NCI-H2107 (cell line): ENCODE measurements around the gene OLFM3.

Experiments
- DNase-seq: peaks from one replicate; lab custom pipeline; 2025; lab: John Stamatoyannopoulos, UW

OLFM3 gene

DNA sequence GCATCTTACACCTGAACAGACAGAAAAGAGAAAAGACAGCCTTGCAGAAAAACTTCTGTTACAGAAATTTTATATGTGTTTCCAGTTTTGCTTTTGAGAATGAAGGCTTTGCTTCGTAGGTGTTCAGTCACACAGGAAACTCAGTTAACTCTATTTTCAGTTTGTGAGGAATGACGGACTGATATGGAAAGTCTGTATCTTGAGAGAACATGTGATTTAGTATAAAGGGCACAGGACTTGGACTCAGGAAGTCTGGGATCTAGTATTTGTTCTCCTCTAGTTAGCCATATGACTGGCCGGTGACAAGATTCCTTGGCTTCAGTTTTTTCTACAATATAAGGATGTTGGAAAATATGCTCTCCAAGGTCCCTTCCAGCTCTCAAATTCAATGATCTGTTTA is 149.1 kb downstream of the OLFM3 start:
- no peak for DNase-seq

- peak; percentile 32 for DNase-seq
These were observed 149.9 kb downstream of the OLFM3 start for GRCh38 chr1:101846820-101847219.

DNA sequence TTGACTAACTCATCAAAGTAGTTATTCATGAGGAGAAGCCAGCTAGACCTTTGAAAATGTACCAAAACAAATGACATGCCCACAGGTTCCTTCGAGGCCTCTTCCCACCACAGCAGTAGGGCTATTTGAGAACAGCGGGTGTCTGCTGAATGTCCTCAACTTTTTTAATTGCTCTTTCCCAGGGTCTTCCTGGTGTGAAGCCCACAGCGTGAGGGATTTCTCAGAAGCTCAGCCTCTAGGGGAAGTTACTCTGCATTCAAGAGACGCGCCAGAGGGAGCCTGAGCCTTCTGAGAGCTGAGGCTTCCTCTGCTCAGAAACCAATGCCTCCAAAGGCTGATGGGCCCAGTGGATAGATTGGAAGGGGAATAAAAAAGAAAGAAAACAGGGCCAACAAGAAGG is 153.6 kb downstream of the OLFM3 start:
- no peak for DNase-seq

DNA sequence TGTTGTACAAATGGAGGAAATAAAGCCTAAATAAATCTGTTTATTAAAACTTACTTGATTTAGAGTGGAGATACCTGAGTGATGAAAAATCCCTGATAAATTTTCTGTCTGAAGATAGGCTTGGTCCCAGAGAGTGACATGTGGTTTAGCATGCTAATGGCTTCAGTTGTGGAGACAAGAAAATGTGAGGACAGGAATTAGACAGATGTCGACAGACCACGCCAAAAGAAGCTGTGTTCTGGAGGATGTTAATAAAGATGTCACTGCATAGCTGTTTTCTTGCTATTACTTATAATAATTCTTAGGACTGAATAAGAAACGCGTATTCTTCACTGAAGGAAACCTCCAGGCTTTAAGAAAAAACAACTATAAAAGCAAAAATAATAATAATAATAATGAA is 154.9 kb downstream of the OLFM3 start:
- no peak for DNase-seq

DNA sequence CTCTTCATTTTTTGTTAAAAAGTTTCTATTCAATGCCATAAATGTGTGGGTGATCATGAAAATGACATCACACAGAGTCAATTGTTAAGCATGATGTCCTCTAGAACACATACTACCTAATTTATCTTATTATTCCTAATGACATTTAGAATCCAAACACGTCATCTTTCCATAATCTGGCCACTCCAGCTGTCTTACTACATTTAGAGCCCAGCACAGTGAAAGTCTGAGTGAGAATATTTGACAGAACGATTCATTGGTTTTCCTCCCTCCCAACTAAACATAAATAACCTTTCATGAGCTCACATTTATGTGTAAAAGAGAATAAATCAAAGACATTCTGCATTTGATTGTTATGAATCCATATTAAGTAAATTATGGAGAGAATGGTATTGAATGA is 160.7 kb downstream of the OLFM3 start:
- no peak for DNase-seq

- DNase-seq: no peak
These were observed 163.4 kb downstream of the OLFM3 start for GRCh38 chr1:101833312-101833711.

DNA sequence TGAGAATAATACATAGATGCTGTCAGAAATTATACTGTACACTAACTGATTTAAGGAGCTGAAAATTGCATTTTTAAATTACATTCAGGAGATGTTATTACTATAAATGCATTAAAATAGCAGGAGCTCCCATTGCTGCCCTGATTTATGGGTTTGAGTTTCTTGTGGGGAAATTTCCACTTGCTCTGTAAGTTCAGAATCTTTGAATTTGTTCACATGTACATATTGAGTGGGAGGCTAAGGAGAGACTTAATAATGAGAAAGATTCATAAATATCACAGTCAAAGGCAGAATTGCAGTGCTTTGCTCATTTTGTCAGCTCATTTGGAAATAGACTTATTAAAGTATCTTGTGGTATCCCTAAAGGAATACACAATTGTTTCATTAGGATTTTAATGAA is 170.3 kb downstream of the OLFM3 start:
- no peak for DNase-seq

- peak; percentile 36 for DNase-seq
These were observed 176.7 kb downstream of the OLFM3 start for GRCh38 chr1:101820071-101820470.

- DNase-seq: no peak
These were observed 180.5 kb downstream of the OLFM3 start for GRCh38 chr1:101816262-101816661.

GRCh38 chr1:101798417-101798816 is 198.3 kb downstream of the OLFM3 start:
- DNase-seq: no peak

DNA sequence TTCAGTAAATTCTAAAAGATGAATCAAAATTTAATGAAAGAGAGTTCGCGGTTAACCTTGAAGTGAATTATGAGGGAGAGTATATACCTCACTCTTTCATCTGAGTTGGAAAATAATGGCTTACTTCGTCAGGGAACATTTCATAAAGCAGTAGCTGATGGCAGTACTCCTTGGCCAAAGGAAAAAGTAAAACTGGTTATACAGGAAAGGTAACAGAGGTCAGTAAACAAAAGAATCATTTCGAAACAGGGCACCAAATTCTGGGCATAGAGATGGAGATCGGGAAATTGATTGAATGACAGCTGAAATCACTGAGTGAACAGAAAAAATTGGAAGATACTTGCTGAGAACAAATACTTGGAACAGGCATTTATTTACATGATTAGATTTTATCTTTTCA is 199.0 kb downstream of the OLFM3 start:
- no peak for DNase-seq

DNA sequence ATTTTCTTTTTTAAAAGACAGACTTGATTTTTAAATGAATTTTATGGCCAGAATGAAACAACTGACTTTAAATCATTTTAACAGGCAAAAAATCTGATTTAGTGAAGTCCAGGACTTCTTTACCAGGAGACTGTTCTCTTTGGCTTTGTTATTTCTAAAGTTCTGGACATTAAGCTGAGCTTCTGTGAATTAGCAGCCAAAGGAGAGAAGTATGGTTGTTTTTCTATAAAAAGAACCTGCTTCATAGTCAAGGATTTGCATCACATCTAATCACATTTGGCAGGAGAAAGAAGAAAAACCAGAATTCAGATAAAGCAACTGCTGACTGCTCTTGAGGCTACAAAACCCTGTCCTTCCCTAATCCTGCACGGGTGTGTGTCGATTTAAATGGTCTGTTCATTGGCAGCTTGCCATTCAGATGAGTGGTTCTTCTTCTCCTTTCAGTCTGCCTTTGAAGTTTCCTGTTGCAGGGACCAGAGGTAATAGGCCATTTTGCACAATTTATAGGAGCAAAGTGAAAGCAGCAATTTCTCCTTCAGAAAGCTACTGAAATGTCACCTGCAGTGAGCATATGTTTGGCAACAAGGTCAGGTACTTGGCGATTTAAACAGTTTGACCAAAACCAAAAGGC is 215.4 kb downstream of the OLFM3 start:
- DNase-seq: peak; percentile 75

- no peak for DNase-seq
These were observed 227.2 kb downstream of the OLFM3 start for GRCh38 chr1:101769520-101769919.

- DNase-seq: no peak
These were observed 238.7 kb downstream of the OLFM3 start for GRCh38 chr1:101757985-101758384.

DNA sequence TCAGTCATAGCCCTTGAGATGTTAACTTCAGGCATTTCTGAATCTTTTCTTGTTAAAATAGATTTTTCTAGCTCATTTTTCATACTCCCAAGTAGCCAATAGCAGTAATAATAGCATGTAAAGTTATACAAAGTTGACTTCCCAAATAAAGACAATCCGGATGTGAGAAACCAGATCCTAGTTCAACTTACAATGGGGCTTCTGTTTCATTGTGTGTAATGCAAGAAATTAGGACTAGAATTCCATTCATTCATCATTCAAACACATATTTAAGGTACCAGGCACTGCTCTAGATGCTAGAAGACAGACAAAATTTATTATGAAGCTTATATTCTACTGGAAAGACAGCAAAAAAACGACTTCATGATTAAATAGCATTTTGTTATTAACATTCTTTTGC is 240.3 kb downstream of the OLFM3 start:
- no peak for DNase-seq
